Left colon (tissue), 2 donors: ENCODE results near the gene ADAMTS12. TPM values are rescaled to one million over a fixed set of nuclear protein-coding genes. Genes with fewer than 3 reads are reported as not detected.

ENCODE experiments used
- ATAC-seq: fragments of 200-7000 bp; cut with Tn5 transposase; one replicate; pipeline ENCODE4 v1.9.1; 2020; ENCODE audit warnings: mild to moderate bottlenecking, moderate library complexity
- DNase-seq, 2 donors: peaks; one replicate each; pipeline ENCODE4 v3.0.0-alpha.2; 2020
- intact Hi-C, 2 donors: fragments of 100-400 bp; cut with DNase I in 1 of 2; cut with micrococcal nuclease in 1 of 2; formaldehyde crosslinking; loops; one replicate each; pipeline versions ENCODE4 v1.11.2 to v1.14.0; 2022; cut with DNase I, micrococcal nuclease
- total RNA-seq, 2 donors: library from RNA; stranded (reverse); fragmentation: NEBNext Ultra II Directional; extraction: Animal tissue kit (Norgen Biotek cat#: 25700); gene quantifications; one replicate each; pipeline ENCODE4 v1.2.1, GENCODE V29; 2021
- donor health status: DM: no; HTN: no; CAD: no.
- donor health status: DM: yes; HTN: yes; CAD: no.

ADAMTS12 gene
- total RNA-seq, 2 donors from 2014 or later = 0.21 to 1.2 TPM

- DNase-seq (no peak), ATAC-seq (no peak)
- intact Hi-C loops = no loop called here
Observed at GRCh38 chr5:33776151-33776660, 115.6 kb downstream of the ADAMTS12 start.

- DNase-seq (no peak), ATAC-seq (no peak)
- intact Hi-C loops = no loop called here
Observed at GRCh38 chr5:33774341-33774740, 117.4 kb downstream of the ADAMTS12 start.

- intact Hi-C loops = no loop called here
- no peak for ATAC-seq
- DNase-seq = no peak
Observed at GRCh38 chr5:33772380-33772897, 119.4 kb downstream of the ADAMTS12 start.

GRCh38 chr5:33769968-33770367 lies 121.8 kb downstream of the ADAMTS12 start:
- DNase-seq (no peak), ATAC-seq (no peak)
- intact Hi-C loops = no loop called here

GRCh38 chr5:33769196-33769595 lies 122.6 kb downstream of the ADAMTS12 start:
- no peak for DNase-seq
- ATAC-seq = no peak
- intact Hi-C loops = no loop called here

GRCh38 chr5:33766023-33766422 lies 125.8 kb downstream of the ADAMTS12 start:
- DNase-seq (no peak), ATAC-seq (no peak)
- intact Hi-C loops = no loop called here

- DNase-seq (no peak), ATAC-seq (no peak)
- intact Hi-C loops = no loop called here
Observed at GRCh38 chr5:33764786-33765185, 127.0 kb downstream of the ADAMTS12 start.

GRCh38 chr5:33763435-33763834 lies 128.4 kb downstream of the ADAMTS12 start:
- ATAC-seq (no peak), DNase-seq (no peak)
- intact Hi-C loops = no loop called here

GRCh38 chr5:33762859-33763258 lies 128.9 kb downstream of the ADAMTS12 start:
- DNase-seq (no peak), ATAC-seq (no peak)
- intact Hi-C loops = no loop called here

GRCh38 chr5:33761139-33761538 lies 130.7 kb downstream of the ADAMTS12 start:
- ATAC-seq = no peak
- intact Hi-C loops = no loop called here
- DNase-seq = no peak

GRCh38 chr5:33758737-33759136 lies 133.1 kb downstream of the ADAMTS12 start:
- ATAC-seq (no peak), DNase-seq (no peak)
- intact Hi-C loops = no loop called here

GRCh38 chr5:33756491-33756890 lies 135.3 kb downstream of the ADAMTS12 start:
- intact Hi-C loops = no loop called here
- no peak for DNase-seq
- no peak for ATAC-seq

GRCh38 chr5:33755231-33755630 lies 136.6 kb downstream of the ADAMTS12 start:
- ATAC-seq (no peak), DNase-seq (no peak)
- intact Hi-C loops = no loop called here

GRCh38 chr5:33753704-33754103 lies 138.1 kb downstream of the ADAMTS12 start:
- ATAC-seq (no peak), DNase-seq (no peak)
- intact Hi-C loops = no loop called here

GRCh38 chr5:33748754-33749153 lies 143.0 kb downstream of the ADAMTS12 start:
- ATAC-seq = no peak
- intact Hi-C loops = no loop called here
- no peak for DNase-seq

GRCh38 chr5:33745101-33745770 lies 146.6 kb downstream of the ADAMTS12 start:
- ATAC-seq = no peak
- intact Hi-C loops = no loop called here
- DNase-seq = no peak

GRCh38 chr5:33743099-33743498 lies 148.7 kb downstream of the ADAMTS12 start:
- intact Hi-C loops = no loop called here
- DNase-seq = no peak
- ATAC-seq = no peak

- intact Hi-C loops = no loop called here
- no peak for DNase-seq
- no peak for ATAC-seq
Observed at GRCh38 chr5:33742181-33742580, 149.6 kb downstream of the ADAMTS12 start.

- DNase-seq (no peak), ATAC-seq (no peak)
- intact Hi-C loops = no loop called here
Observed at GRCh38 chr5:33738967-33739366, 152.8 kb downstream of the ADAMTS12 start.

- intact Hi-C loops = no loop called here
- DNase-seq (no peak), ATAC-seq (no peak)
Observed at GRCh38 chr5:33738097-33738496, 153.7 kb downstream of the ADAMTS12 start.

- ATAC-seq (no peak), DNase-seq (no peak)
- intact Hi-C loops = no loop called here
Observed at GRCh38 chr5:33737697-33738096, 154.1 kb downstream of the ADAMTS12 start.
